Frontal cortex (tissue), 4 donors: ENCODE data around the gene DYRK1A. TPM values are rescaled to one million over a fixed set of nuclear protein-coding genes. Genes with fewer than 3 reads are reported as not detected.

Experiments used
- DNase-seq, 2 donors: peaks; one replicate each; pipeline ENCODE4 v3.0.0; 2012; ENCODE audit warnings: low spot score in 2 of 2
- FAIRE-seq: peaks from 2 replicates; lab custom pipeline; 2012; peaks lifted over from hg19 to GRCh38; lab: Jason Lieb, UNC
- total RNA-seq: library from RNA; depleted of rRNA; stranded (reverse); fragments of >200 nt; gene quantifications from one replicate; pipeline ENCODE4 v1.2.3, GENCODE V29; 2014
- donor health status: control.
- donor health status: control.
- donor health status: control.

The DYRK1A gene
- total RNA-seq, 1 donor from 2014 or later = 172 TPM

- no peak for FAIRE-seq
- DNase-seq = no peak
Observed at GRCh38 chr21:37364722-37365121, 1.9 kb upstream of the DYRK1A start.

- FAIRE-seq = no peak
Observed at GRCh38 chr21:37365517-37366481, 774 bp upstream of the DYRK1A start.

GRCh38 chr21:37367336-37367702, 746 bp downstream of the DYRK1A start:
- no peak for DNase-seq
- FAIRE-seq = no peak

More at GRCh38 chr21:37365517-37366481, 774 bp upstream of the DYRK1A start:
- peak; percentile 19 to 91 for DNase-seq

- FAIRE-seq (no peak), DNase-seq (peak in 1 of 2 donors; percentile 41)
Observed at GRCh38 chr21:37367703-37368540, 1.3 kb downstream of the DYRK1A start.

- no peak for FAIRE-seq
- no peak for DNase-seq
Observed at GRCh38 chr21:37368541-37369279, 2.1 kb downstream of the DYRK1A start.

GRCh38 chr21:37369307-37369854, 2.8 kb downstream of the DYRK1A start:
- no peak for FAIRE-seq
- no peak for DNase-seq

GRCh38 chr21:37370152-37371040, 3.8 kb downstream of the DYRK1A start:
- FAIRE-seq = no peak

GRCh38 chr21:37371041-37371397, 4.4 kb downstream of the DYRK1A start:
- FAIRE-seq = no peak
- no peak for DNase-seq

More at GRCh38 chr21:37370152-37371040, 3.8 kb downstream of the DYRK1A start:
- no peak for DNase-seq

GRCh38 chr21:37372127-37372731, 5.7 kb downstream of the DYRK1A start:
- FAIRE-seq (no peak), DNase-seq (no peak)

GRCh38 chr21:37372951-37373350, 6.4 kb downstream of the DYRK1A start:
- DNase-seq = no peak
- no peak for FAIRE-seq

- DNase-seq (no peak), FAIRE-seq (no peak)
Observed at GRCh38 chr21:37373539-37373938, 7.0 kb downstream of the DYRK1A start.

- no peak for DNase-seq
- FAIRE-seq = no peak
Observed at GRCh38 chr21:37374027-37374426, 7.5 kb downstream of the DYRK1A start.

- DNase-seq (no peak), FAIRE-seq (no peak)
Observed at GRCh38 chr21:37375866-37376574, 9.4 kb downstream of the DYRK1A start.

GRCh38 chr21:37378700-37379139, 12.1 kb downstream of the DYRK1A start:
- DNase-seq (no peak), FAIRE-seq (no peak)

GRCh38 chr21:37380349-37381323, 14.1 kb downstream of the DYRK1A start:
- FAIRE-seq (no peak), DNase-seq (no peak)

- no peak for DNase-seq
Observed at GRCh38 chr21:37381883-37382585, 15.5 kb downstream of the DYRK1A start.

More at GRCh38 chr21:37381883-37382585, 15.5 kb downstream of the DYRK1A start:
- no peak for FAIRE-seq
